Measurements from ENCODE around the gene IL3.

The IL3 gene

DNA sequence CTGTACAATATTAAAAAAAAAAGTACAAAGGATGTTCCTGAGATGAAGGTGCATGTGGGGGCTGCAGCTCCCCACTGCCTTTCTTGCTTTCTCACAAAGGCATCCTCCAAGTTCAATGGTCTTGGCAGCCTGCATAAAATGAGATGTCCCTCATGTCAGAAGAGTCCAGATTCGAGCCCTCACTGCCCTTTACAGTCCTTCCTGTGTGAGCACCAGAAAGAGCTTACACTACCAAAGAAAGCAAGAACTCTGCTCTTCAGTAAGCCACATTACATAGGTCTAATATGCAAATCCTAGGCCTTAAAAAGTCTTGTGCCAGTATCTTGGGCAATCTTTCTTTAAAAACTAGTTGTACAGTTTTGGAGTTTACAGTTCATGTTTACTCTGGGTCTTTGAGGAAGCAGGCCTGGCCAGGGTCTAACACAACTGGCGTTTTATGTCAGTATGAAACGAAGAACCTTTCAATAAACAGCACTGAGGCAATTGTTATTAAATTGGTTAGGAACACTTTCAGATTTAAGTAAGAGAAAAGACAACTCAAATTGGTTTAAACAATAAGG, 49.1 kb downstream of the IL3 start:
- H3K4me3 ChIP-seq (ENCODE audit: low read depth in 1 of 2, low read length in 1 of 2) = no peak overlapping the region
- H3K36me3 ChIP-seq = no peaks in the 10 kb centered on the region
- peaks cover 1 to 8% of the 10 kb centered on the region in 2 experiments for H3K4me1 ChIP-seq (ENCODE audit: control insufficient read depth in 1 of 2, insufficient read depth in 1 of 2, low read depth in 1 of 2, low read length in 1 of 2)
- no peaks in the 10 kb centered on the region for H3K9me3 ChIP-seq
- no peaks in the 10 kb centered on the region for H3K27me3 ChIP-seq
- H3K27ac ChIP-seq = no peak overlapping the region
- TF ChIP-seq, protein P1, sequence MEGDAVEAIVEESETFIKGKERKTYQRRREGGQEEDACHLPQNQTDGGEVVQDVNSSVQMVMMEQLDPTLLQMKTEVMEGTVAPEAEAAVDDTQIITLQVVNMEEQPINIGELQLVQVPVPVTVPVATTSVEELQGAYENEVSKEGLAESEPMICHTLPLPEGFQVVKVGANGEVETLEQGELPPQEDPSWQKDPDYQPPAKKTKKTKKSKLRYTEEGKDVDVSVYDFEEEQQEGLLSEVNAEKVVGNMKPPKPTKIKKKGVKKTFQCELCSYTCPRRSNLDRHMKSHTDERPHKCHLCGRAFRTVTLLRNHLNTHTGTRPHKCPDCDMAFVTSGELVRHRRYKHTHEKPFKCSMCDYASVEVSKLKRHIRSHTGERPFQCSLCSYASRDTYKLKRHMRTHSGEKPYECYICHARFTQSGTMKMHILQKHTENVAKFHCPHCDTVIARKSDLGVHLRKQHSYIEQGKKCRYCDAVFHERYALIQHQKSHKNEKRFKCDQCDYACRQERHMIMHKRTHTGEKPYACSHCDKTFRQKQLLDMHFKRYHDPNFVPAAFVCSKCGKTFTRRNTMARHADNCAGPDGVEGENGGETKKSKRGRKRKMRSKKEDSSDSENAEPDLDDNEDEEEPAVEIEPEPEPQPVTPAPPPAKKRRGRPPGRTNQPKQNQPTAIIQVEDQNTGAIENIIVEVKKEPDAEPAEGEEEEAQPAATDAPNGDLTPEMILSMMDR (IDR thresholded peaks at IDR 0.05) = no peak

DNA sequence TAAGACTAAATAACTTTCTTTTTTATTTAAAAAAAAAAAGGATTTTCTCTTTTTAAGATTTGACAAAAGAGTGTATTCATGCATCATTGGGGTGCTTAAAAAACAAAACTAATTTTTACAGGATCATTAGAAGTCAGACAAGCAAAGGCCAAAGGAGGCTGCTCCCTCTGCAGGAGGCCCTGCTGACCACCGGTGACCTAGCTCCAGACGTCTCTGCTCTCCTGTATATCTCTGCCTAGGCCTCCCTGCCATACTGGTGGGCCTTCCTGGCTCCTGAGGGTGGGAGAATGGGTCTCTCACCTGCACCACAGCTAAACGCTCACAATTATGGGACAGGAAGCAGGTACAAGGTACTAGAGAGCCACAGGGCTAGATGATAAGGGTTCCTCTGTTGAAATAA, 49.7 kb downstream of the IL3 start:
- Histone ChIP-seq H3K27ac (no peak overlapping the region), H3K9me3 (no peaks in the 10 kb centered on the region), H3K4me3 (ENCODE audit: low read depth in 1 of 2, low read length in 1 of 2) (no peak overlapping the region), H3K36me3 (no peaks in the 10 kb centered on the region), H3K27me3 (no peaks in the 10 kb centered on the region), H3K4me1 (ENCODE audit: control insufficient read depth in 1 of 2, insufficient read depth in 1 of 2, low read depth in 1 of 2, low read length in 1 of 2) (peaks cover 2 to 10% of the 10 kb centered on the region in 2 experiments)
- TF ChIP-seq, protein P1 (IDR thresholded peaks at IDR 0.05) = no peak

DNA sequence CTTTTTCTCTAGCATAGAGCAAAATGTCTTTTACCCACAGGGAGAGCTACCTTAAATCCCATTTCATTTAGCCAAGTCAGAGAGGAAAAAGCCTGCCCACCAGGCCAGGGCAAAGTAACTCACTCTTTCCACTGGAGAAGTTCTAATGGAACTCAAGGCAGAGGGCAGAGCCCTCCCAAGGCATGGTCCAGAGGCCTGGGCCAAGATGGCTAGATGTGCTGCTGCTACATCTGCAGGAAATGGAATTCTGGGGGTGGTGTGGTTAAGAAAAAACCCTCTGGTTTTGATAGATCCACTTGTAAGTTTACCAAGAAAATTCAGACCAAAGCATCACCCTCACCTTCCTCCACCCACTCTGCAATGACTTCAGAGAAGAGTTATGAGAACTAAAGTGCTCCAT, 50.5 kb downstream of the IL3 start:
- TF ChIP-seq, protein P1 (IDR thresholded peaks at IDR 0.05) = no peak
- peaks cover 2 to 10% of the 10 kb centered on the region in 2 experiments for H3K4me1 ChIP-seq (ENCODE audit: control insufficient read depth in 1 of 2, insufficient read depth in 1 of 2, low read depth in 1 of 2, low read length in 1 of 2)
- no peaks in the 10 kb centered on the region for H3K27me3 ChIP-seq
- no peaks in the 10 kb centered on the region for H3K36me3 ChIP-seq
- no peaks in the 10 kb centered on the region for H3K9me3 ChIP-seq
- H3K27ac ChIP-seq = no peak overlapping the region
- no peak overlapping the region for H3K4me3 ChIP-seq (ENCODE audit: low read depth in 1 of 2, low read length in 1 of 2)

DNA sequence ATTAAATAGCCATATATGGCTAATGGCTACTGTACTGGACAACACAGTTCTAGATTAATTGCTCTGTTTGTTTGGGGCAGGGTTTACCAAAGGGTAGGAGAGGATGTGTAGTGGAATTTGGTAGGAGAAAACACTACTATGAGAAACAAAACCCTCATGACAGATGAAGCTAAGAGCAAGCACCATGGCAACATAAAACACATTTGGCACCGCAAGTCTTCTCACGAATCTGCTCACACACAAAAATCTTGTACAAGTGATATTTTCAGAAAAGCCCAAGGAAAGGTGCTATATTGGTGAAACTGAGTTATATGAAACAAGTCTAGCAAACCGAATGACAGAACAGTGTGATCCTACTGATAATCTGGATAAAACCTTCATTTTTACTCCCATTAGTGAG, 51.7 kb downstream of the IL3 start:
- TF ChIP-seq, protein P1 (IDR thresholded peaks at IDR 0.05) = no peak
- peaks cover 3% of the 10 kb centered on the region for H3K27me3 ChIP-seq
- no peaks in the 10 kb centered on the region for H3K36me3 ChIP-seq
- no peak overlapping the region for H3K27ac ChIP-seq
- H3K9me3 ChIP-seq = no peaks in the 10 kb centered on the region
- H3K4me1 ChIP-seq (ENCODE audit: control insufficient read depth in 1 of 2, insufficient read depth in 1 of 2, low read depth in 1 of 2, low read length in 1 of 2) = peaks cover 2 to 10% of the 10 kb centered on the region in 2 experiments
- no peak overlapping the region for H3K4me3 ChIP-seq (ENCODE audit: low read depth in 1 of 2, low read length in 1 of 2)
